Mucosa of descending colon (tissue), 3 donors: ENCODE measurements around the gene UBAC1. TPM values are rescaled to one million over a fixed set of nuclear protein-coding genes. Genes with fewer than 3 reads are reported as not detected.

ENCODE experiments used
- ATAC-seq: fragments of 200-7000 bp; cut with Tn5 transposase; one replicate; pipeline ENCODE4 v1.9.1; 2020; ENCODE audit warnings: mild to moderate bottlenecking, moderate library complexity
- DNase-seq, 3 donors: peaks; one replicate each; pipeline ENCODE4 v3.0.0-alpha.2; 2020
- H3K36me3 ChIP-seq: fragments of 200-600 bp; one replicate; pipeline ENCODE4 v1.8.0; 2021; ENCODE audit warnings: low read depth, mild to moderate bottlenecking
- H3K4me1 ChIP-seq: fragments of 200-600 bp; one replicate; pipeline ENCODE4 v1.8.0; 2021; ENCODE audit warnings: low read depth, mild to moderate bottlenecking
- H3K4me3 ChIP-seq: fragments of 200-600 bp; one replicate; pipeline ENCODE4 v1.8.0; 2021; ENCODE audit warnings: mild to moderate bottlenecking
- H3K9me3 ChIP-seq: fragments of 200-600 bp; one replicate; pipeline ENCODE4 v1.8.0; 2021; ENCODE audit warnings: mild to moderate bottlenecking
- CTCF ChIP-seq: fragments of 200-600 bp; IDR thresholded peaks from one replicate; pipeline ENCODE4 v1.8.0; 2022; ENCODE audit warnings: antibody characterized with exemption, mild to moderate bottlenecking
- intact Hi-C, 2 donors: fragments of 100-400 bp; cut with DNase I in 1 of 2; cut with micrococcal nuclease in 1 of 2; formaldehyde crosslinking; loops; one replicate each; pipeline versions ENCODE4 v1.11.0 to v1.11.1; 2022; cut with DNase I, micrococcal nuclease
- total RNA-seq, 3 donors: library from RNA; stranded (reverse); fragmentation: NEBNext Ultra II Directional in 2 of 3; extraction: Animal tissue kit (Norgen Biotek cat#: 25700) in 2 of 3; gene quantifications; one replicate each; pipeline versions ENCODE4 v1.2.1 to v1.2.4, GENCODE V29; 2021 to 2023
- donor health status: DM: no; HTN: no; CAD: no; lungs with moderate emphysema.
- donor health status: DM: no; HTN: no; CAD: no.
- donor health status: DM: no; HTN: yes; CAD: no.

Gene UBAC1
- total RNA-seq, 3 donors from 2014 or later = 55.5 to 70.4 (median 64.0) TPM

GRCh38 chr9:135927195-135928013, 33.8 kb downstream of the UBAC1 start:
- no peak overlapping the region for H3K4me3 ChIP-seq
- H3K9me3 ChIP-seq = no peaks in the 10 kb centered on the region
- no peaks in the 10 kb centered on the region for H3K4me1 ChIP-seq
- no peak for TF ChIP-seq CTCF
- ATAC-seq = no peak
- intact Hi-C loops = no loop called here
- H3K36me3 ChIP-seq = peaks cover 5% of the 10 kb centered on the region
- DNase-seq = peak in 1 of 3 donors; percentile 33

GRCh38 chr9:135926402-135927194, 34.6 kb downstream of the UBAC1 start:
- no peak for TF ChIP-seq CTCF
- ATAC-seq = peak; percentile 52

DNA sequence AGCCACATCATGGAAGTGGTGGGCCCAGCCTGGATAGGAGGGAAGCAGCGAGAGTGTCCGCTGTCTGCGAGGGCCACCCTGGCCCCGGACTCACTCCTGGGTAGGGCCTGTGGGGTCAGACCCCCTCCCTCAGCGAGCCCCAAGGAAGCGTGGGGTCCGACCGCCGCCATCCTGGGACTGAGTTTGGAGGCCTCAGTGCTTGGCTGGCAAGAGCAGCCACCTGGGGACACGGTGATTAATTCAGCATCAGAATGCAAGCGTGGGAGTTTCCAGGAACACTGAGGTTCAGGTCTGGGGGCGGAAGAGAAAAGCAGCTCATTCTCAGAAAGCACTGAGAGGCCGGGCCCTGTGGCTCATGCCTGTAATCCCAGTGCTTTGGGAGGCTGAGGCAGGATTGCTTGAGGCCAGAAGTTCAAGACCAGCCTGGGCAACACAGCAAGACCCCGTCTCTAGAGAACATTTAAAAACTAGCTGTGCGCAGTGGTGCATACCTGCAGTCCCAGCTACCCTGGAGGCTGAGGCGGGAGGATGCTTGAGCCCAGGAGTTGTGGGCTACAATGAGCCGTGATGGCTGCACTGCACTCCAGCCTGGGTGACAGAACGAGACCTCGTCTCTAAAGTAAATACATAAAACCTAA, 35.6 kb downstream of the UBAC1 start:
- no peak for TF ChIP-seq CTCF
- peak in 1 of 3 donors; percentile 21 for DNase-seq
- no peak overlapping the region for H3K4me3 ChIP-seq
- intact Hi-C loops = no loop called here
- no peaks in the 10 kb centered on the region for H3K36me3 ChIP-seq
- ATAC-seq = no peak
- no peaks in the 10 kb centered on the region for H3K4me1 ChIP-seq
- no peaks in the 10 kb centered on the region for H3K9me3 ChIP-seq

More at GRCh38 chr9:135926402-135927194, 34.6 kb downstream of the UBAC1 start:
- Histone ChIP-seq H3K4me3 (no peak overlapping the region), H3K36me3 (peaks cover 5% of the 10 kb centered on the region), H3K4me1 (no peaks in the 10 kb centered on the region), H3K9me3 (no peaks in the 10 kb centered on the region)
- peak in 2 of 3 donors; percentile 11 to 68 for DNase-seq
- intact Hi-C loops = no loop called here

DNA sequence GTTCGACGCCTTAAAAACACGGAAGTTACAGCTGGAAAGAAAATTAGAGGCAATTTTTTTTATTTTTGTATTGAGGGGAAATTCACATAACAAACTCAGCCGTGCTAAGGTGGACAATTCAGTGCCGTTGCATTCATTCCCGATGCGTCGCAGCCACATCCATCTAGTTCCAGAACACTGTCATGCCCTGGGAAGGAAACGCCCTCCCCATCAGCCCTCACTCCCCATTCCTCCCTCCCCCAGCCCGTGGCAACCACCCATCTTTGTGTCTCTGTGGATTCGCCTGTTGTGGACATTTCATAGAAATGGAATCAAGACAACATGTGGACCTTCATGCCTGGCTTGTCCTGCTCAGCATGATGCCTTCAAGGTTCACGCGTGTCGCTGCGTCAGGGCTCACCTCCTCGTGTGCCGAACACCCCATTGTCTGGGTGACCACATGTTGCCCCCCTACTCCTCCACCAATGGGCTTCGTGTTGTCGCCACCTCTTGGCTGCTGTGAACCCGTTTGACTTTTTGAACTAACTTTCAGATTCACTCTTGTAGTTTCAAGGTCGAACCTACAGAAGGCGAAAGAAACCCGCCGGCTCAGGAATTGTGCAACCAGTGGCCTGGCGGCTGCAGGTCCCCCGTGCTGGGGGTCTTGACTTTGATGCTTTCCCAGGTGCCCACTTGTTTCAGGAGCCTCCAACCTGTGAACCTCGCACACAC, 36.4 kb downstream of the UBAC1 start:
- H3K4me3 ChIP-seq = no peak overlapping the region
- H3K36me3 ChIP-seq = no peaks in the 10 kb centered on the region
- intact Hi-C loops = no loop called here
- peak in 1 of 3 donors; percentile 23 for DNase-seq
- H3K9me3 ChIP-seq = no peaks in the 10 kb centered on the region
- no peaks in the 10 kb centered on the region for H3K4me1 ChIP-seq
- ATAC-seq = no peak
- no peak for TF ChIP-seq CTCF

DNA sequence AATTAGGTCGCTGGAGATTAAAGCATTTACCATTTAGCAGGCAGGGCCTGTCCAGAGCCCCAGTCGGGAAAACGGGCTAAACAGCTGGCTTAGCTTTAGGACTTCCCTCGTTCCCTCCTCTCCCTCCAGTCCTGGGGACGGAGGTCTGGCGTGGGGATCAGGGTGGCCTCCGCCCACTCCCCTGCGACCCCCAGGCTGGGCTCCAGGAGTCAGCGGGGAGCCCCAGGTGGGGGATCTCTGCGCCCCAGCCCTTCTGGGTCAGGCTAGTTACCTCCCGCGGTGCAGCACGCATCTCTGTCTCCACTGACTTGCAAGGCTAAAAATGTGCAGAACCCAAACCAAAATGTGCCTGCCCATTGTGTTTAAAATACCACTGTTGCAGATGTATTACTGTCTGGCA, 37.7 kb downstream of the UBAC1 start:
- Histone ChIP-seq H3K4me1 (no peaks in the 10 kb centered on the region), H3K4me3 (no peak overlapping the region), H3K36me3 (no peaks in the 10 kb centered on the region), H3K9me3 (peaks cover 9% of the 10 kb centered on the region)
- no peak for TF ChIP-seq CTCF
- ATAC-seq (no peak), DNase-seq (peak in 1 of 3 donors; percentile 17)
- intact Hi-C loops = no loop called here
